ENCODE results near the gene LRRC61.

LRRC61 gene

GRCh38 chr7:150333659-150334058, 10.5 kb downstream of the LRRC61 start:
- no peak for DNase-seq

GRCh38 chr7:150334108-150334507, 11.0 kb downstream of the LRRC61 start:
- DNase-seq = no peak

GRCh38 chr7:150335108-150335773, 12.1 kb downstream of the LRRC61 start:
- DNase-seq = no peak

- DNase-seq = no peak
Measured at GRCh38 chr7:150335774-150336112, 12.6 kb downstream of the LRRC61 start.

GRCh38 chr7:150336746-150337145, 13.6 kb downstream of the LRRC61 start:
- DNase-seq = no peak

GRCh38 chr7:150337179-150337578, 14.0 kb downstream of the LRRC61 start:
- DNase-seq = no peak

GRCh38 chr7:150337659-150338081, 14.5 kb downstream of the LRRC61 start:
- DNase-seq = no peak

- DNase-seq = no peak
Measured at GRCh38 chr7:150338166-150338829, 15.1 kb downstream of the LRRC61 start.

- DNase-seq = no peak
Measured at GRCh38 chr7:150339409-150339809, 16.3 kb downstream of the LRRC61 start.

- no peak for DNase-seq
Measured at GRCh38 chr7:150340024-150340749, 17.0 kb downstream of the LRRC61 start.

- no peak for DNase-seq
Measured at GRCh38 chr7:150340875-150341262, 17.7 kb downstream of the LRRC61 start.

- DNase-seq = no peak
Measured at GRCh38 chr7:150341263-150342120, 18.3 kb downstream of the LRRC61 start, which contains the start of gene RARRES2. TSS of gene RARRES2 (minus strand) at chr7:150341629. CDS start at chr7:150340609, 1,020 bp downstream.

GRCh38 chr7:150342121-150342408, 18.9 kb downstream of the LRRC61 start:
- DNase-seq = no peak

- DNase-seq = no peak
Measured at GRCh38 chr7:150343225-150343624, 20.1 kb downstream of the LRRC61 start.

- DNase-seq = no peak
Measured at GRCh38 chr7:150344299-150344698, 21.1 kb downstream of the LRRC61 start.

- no peak for DNase-seq
Measured at GRCh38 chr7:150345012-150345411, 21.9 kb downstream of the LRRC61 start.

GRCh38 chr7:150346922-150347321, 23.8 kb downstream of the LRRC61 start:
- DNase-seq = no peak

- DNase-seq = peak; percentile 9
Measured at GRCh38 chr7:150351587-150352194, 28.5 kb downstream of the LRRC61 start.

- no peak for DNase-seq
Measured at GRCh38 chr7:150355666-150356059, 32.5 kb downstream of the LRRC61 start.

GRCh38 chr7:150356265-150356897, 33.2 kb downstream of the LRRC61 start:
- DNase-seq = peak; percentile 39

- DNase-seq = peak; percentile 92
Measured at GRCh38 chr7:150357270-150357669, 34.1 kb downstream of the LRRC61 start.

GRCh38 chr7:150357771-150358427, 34.7 kb downstream of the LRRC61 start:
- DNase-seq = peak; percentile 36

Data from NCI-H2171 treated with DMSO at 0.1 percent for 48 hours (cell line).